WTC11 (cell line): Measurements from ENCODE around the gene FRMD4B. TPM values are rescaled to one million over a fixed set of nuclear protein-coding genes. Genes with fewer than 3 reads are reported as not detected.
A peak's percentile ranks its signal among the peaks of the same experiment; 100 is the strongest.

Source experiments
- ATAC-seq: fragments of 200-7000 bp; cut with Tn5 transposase; 2 replicates; pipeline ENCODE4 v1.10.0; 2021; ENCODE audit warnings: mild to moderate bottlenecking, moderate library complexity
- CTCF ChIA-PET: fragments of 300-600 bp; sonication (Branson Sonifier 250); formaldehyde crosslinking; loops from one replicate; lab custom pipeline; 2021; ENCODE audit warnings: antibody characterized with exemption; lab: Charles Lee
- POLR2A ChIA-PET: fragments of 350-600 bp; sonication (Branson Sonifier 250); formaldehyde crosslinking; loops from one replicate; lab custom pipeline; 2021; ENCODE audit warnings: antibody characterized with exemption; lab: Charles Lee
- DNase-seq: peaks from one replicate; pipeline ENCODE4 v3.0.0; 2021; ENCODE audit warnings: low spot score
- H3K27ac Mint-ChIP-seq: 2 replicates; pipeline ENCODE4 v1.8.0; 2021; ENCODE audit warnings: mixed read lengths
- H3K27me3 Mint-ChIP-seq: 2 replicates; pipeline ENCODE4 v1.8.0; 2021; ENCODE audit warnings: low read depth, mild to moderate bottlenecking, moderate library complexity, mixed read lengths
- H3K36me3 Mint-ChIP-seq: 2 replicates; pipeline ENCODE4 v1.8.0; 2021; ENCODE audit warnings: mixed read lengths
- H3K4me1 Mint-ChIP-seq: 2 replicates; pipeline ENCODE4 v1.8.0; 2022; ENCODE audit warnings: mixed read lengths
- H3K4me3 Mint-ChIP-seq: 2 replicates; pipeline ENCODE4 v1.8.0; 2021; ENCODE audit warnings: mild to moderate bottlenecking, moderate library complexity, mixed read lengths
- H3K9me3 Mint-ChIP-seq: 2 replicates; pipeline ENCODE4 v1.8.0; 2021; ENCODE audit warnings: mixed read lengths
- AR ChIP-seq: fragments of 250-450 bp; sonication (Bioruptor Pico); IDR thresholded peaks from 2 replicates; pipeline ENCODE4 v1.9.0; 2021; ENCODE audit warnings: mild to moderate bottlenecking
- ATF1 ChIP-seq: sonication (generic); formaldehyde crosslinking; IDR thresholded peaks from 2 replicates; pipeline ENCODE4 v1.8.1; 2023; ENCODE audit warnings: mild to moderate bottlenecking, moderate library complexity, missing genetic modification reagents
- CREB1 ChIP-seq: sonication (generic); formaldehyde crosslinking; IDR thresholded peaks from 2 replicates; pipeline ENCODE4 v1.8.0; 2023; ENCODE audit warnings: mild to moderate bottlenecking, missing genetic modification reagents
- FOXP4 ChIP-seq: sonication (generic); formaldehyde crosslinking; IDR thresholded peaks from 2 replicates; pipeline ENCODE4 v1.8.0; 2022; ENCODE audit warnings: mild to moderate bottlenecking, missing genetic modification reagents
- GABPB1 ChIP-seq: sonication (generic); formaldehyde crosslinking; IDR thresholded peaks from 2 replicates; pipeline ENCODE4 v1.8.1; 2023; ENCODE audit warnings: mild to moderate bottlenecking, missing genetic modification reagents
- HMGA2 ChIP-seq: fragments of 250-450 bp; sonication (Bioruptor Pico); IDR thresholded peaks from 2 replicates; pipeline ENCODE4 v1.4.0; 2021; ENCODE audit warnings: mild to moderate bottlenecking, moderate library complexity
- JAZF1 ChIP-seq: fragments of 250-450 bp; sonication (Bioruptor Pico); IDR thresholded peaks from 2 replicates; pipeline ENCODE4 v1.9.0; 2021; ENCODE audit warnings: moderate library complexity, mild to moderate bottlenecking, inconsistent platforms
- MLX ChIP-seq: sonication (generic); formaldehyde crosslinking; IDR thresholded peaks from 2 replicates; pipeline ENCODE4 v1.8.1; 2023; ENCODE audit warnings: mild to moderate bottlenecking, missing genetic modification reagents, moderate library complexity
- MXD4 ChIP-seq: fragments of 250-450 bp; sonication (Bioruptor Pico); IDR thresholded peaks from 2 replicates; pipeline ENCODE4 v1.8.0; 2021; ENCODE audit warnings: mild to moderate bottlenecking, moderate library complexity, borderline replicate concordance
- NFATC4 ChIP-seq: fragments of 250-450 bp; sonication (Bioruptor Pico); IDR thresholded peaks from 2 replicates; pipeline ENCODE4 v1.9.0; 2021; ENCODE audit warnings: mild to moderate bottlenecking
- SMAD3 ChIP-seq: sonication (generic); formaldehyde crosslinking; IDR thresholded peaks from 2 replicates; pipeline ENCODE4 v1.8.0; 2022; ENCODE audit warnings: missing genetic modification reagents, mild to moderate bottlenecking, borderline replicate concordance
- STAT6 ChIP-seq: sonication (generic); formaldehyde crosslinking; conservative IDR thresholded peaks from 2 replicates; pipeline ENCODE4 v1.8.1; 2023; ENCODE audit warnings: mild to moderate bottlenecking, low read depth, missing genetic modification reagents, moderate library complexity
- USF1 ChIP-seq: sonication (generic); formaldehyde crosslinking; IDR thresholded peaks from 2 replicates; pipeline ENCODE4 v1.8.0; 2022; ENCODE audit warnings: mild to moderate bottlenecking, missing genetic modification reagents
- ZMAT4 ChIP-seq: fragments of 250-450 bp; sonication (Bioruptor Pico); IDR thresholded peaks from 2 replicates; pipeline ENCODE4 v1.9.0; 2021; ENCODE audit warnings: mild to moderate bottlenecking
- ZNF219 ChIP-seq: sonication (generic); formaldehyde crosslinking; IDR thresholded peaks from 2 replicates; pipeline ENCODE4 v1.8.0; 2023; ENCODE audit warnings: missing genetic modification reagents, mild to moderate bottlenecking, borderline replicate concordance
- ZNF232 ChIP-seq: sonication (generic); formaldehyde crosslinking; IDR thresholded peaks from 2 replicates; pipeline ENCODE4 v1.8.0; 2022; ENCODE audit warnings: mild to moderate bottlenecking, missing genetic modification reagents
- ZNF263 ChIP-seq: sonication (generic); formaldehyde crosslinking; IDR thresholded peaks from 2 replicates; pipeline ENCODE4 v1.8.1; 2022; ENCODE audit warnings: low read depth, mild to moderate bottlenecking, moderate library complexity, missing genetic modification reagents
- ZNF416 ChIP-seq: fragments of 250-450 bp; sonication (Bioruptor Pico); IDR thresholded peaks from 2 replicates; pipeline ENCODE4 v1.9.0; 2021; ENCODE audit warnings: mild to moderate bottlenecking, inconsistent platforms
- ZSCAN18 ChIP-seq: fragments of 250-450 bp; sonication (Bioruptor Pico); IDR thresholded peaks from 2 replicates; pipeline ENCODE4 v2.1.2; 2022; ENCODE audit warnings: mild to moderate bottlenecking, moderate library complexity
- total RNA-seq: library from RNA; stranded (reverse); gene quantifications from 3 replicates; pipeline ENCODE4 v1.2.3, GENCODE V29; 2021

Gene FRMD4B
- total RNA-seq, 1 experiment from 2014 or later: 6.7 TPM

- DNase-seq: no peak
- POLR2A ChIA-PET: interaction anchor here (0.5 kb wide), 1 partner anchor 14 kb away, joined by 6 read pairs; no protein-coding TSS in a partner anchor
- H3K27me3 Mint-ChIP-seq: peaks cover 1% of the 10 kb centered on the region; the same call in 1 of the 2 replicates
Observed at GRCh38 chr3:69239063-69239462, 146.8 kb downstream of the FRMD4B start.

More at GRCh38 chr3:69239063-69239462, 146.8 kb downstream of the FRMD4B start:
- Mint-ChIP-seq H3K9me3 (no peaks in the 10 kb centered on the region), H3K4me1 (peaks cover 69% of the 10 kb centered on the region), H3K36me3 (no peaks in the 10 kb centered on the region), H3K4me3 (no peak overlapping the region), H3K27ac (0 out of 2 replicates have a peak overlapping the region, but pooled peaks have one; percentile 44)
- TF ChIP-seq MLX (CRISPR knock-in tag) (no peak), NFATC4 (CRISPR knock-in tag) (no peak), ZNF416 (CRISPR knock-in tag) (no peak), GABPB1 (no peak), ATF1 (CRISPR knock-in tag) (no peak), AR (CRISPR knock-in tag) (no peak), ZNF263 (CRISPR knock-in tag) (no peak), ZMAT4 (CRISPR knock-in tag) (no peak), HMGA2 (CRISPR knock-in tag) (no peak), ZNF232 (CRISPR knock-in tag) (no peak), ZNF219 (no peak), STAT6 (no peak), SMAD3 (no peak), ZSCAN18 (CRISPR knock-in tag) (no peak), JAZF1 (CRISPR knock-in tag) (no peak), MXD4 (CRISPR knock-in tag) (no peak), USF1 (CRISPR knock-in tag) (no peak), CREB1 (CRISPR knock-in tag) (no peak), FOXP4 (CRISPR knock-in tag) (no peak)
- peak; percentile 13 for ATAC-seq
- CTCF ChIA-PET: interaction anchor here (1.8 to 2.2 kb wide), 2 partner anchors 66 to 77 kb away, joined by 4 to 13 read pairs; no protein-coding TSS in a partner anchor
